BE2C (cell line): ENCODE data around the gene CCIN.

Experiments
- DNase-seq: peaks from one replicate; pipeline ENCODE4 v3.0.0-alpha.2; 2020
- H3K27me3 ChIP-seq: fragments of 250-450 bp; sonication (Bioruptor Pico); 2 replicates; pipeline ENCODE4 v1.5.1; 2020; ENCODE audit warnings: mild to moderate bottlenecking
- H3K36me3 ChIP-seq: fragments of 250-450 bp; sonication (Bioruptor Pico); 2 replicates; pipeline ENCODE4 v1.5.1; 2020; ENCODE audit warnings: mild to moderate bottlenecking
- H3K4me1 ChIP-seq: fragments of 250-450 bp; sonication (Bioruptor Pico); 2 replicates; pipeline ENCODE4 v1.5.1; 2020
- H3K4me3 ChIP-seq: 2 replicates; pipeline ENCODE4 v1.5.1; 2011; ENCODE audit warnings: low read depth, low read length
- H3K9me3 ChIP-seq: fragments of 250-450 bp; sonication (Bioruptor Pico); 2 replicates; pipeline ENCODE4 v1.5.1; 2020
- TF ChIP-seq, protein P1 (sequence below): IDR thresholded peaks from 2 replicates; pipeline ENCODE4 v1.5.1; 2012; ENCODE audit warnings: mild to moderate bottlenecking, low read depth, low read length

The CCIN gene

DNA sequence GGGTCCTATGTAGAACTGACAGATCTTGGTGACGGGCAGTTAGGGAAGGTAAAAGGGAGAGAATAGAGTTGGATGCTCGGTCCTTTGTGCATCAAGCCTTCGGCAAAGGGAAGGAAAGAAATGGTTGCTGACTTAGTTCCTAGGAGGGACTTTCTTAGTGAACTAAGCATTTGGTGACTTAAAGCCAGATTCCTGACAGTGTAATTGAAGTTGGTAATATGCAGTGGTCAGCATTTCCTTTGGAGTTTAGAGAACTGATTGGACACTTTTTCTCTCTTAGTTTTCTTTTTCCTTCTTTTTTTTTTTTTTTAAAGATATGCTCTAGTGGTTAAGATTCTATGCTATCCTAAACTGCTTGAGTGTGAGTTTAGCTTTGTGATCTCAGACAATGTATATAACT lies 23.8 kb downstream of the CCIN start:
- no peaks in the 10 kb centered on the region for H3K9me3 ChIP-seq
- peaks cover 10% of the 10 kb centered on the region for H3K36me3 ChIP-seq
- DNase-seq: no peak
- TF ChIP-seq, protein P1, sequence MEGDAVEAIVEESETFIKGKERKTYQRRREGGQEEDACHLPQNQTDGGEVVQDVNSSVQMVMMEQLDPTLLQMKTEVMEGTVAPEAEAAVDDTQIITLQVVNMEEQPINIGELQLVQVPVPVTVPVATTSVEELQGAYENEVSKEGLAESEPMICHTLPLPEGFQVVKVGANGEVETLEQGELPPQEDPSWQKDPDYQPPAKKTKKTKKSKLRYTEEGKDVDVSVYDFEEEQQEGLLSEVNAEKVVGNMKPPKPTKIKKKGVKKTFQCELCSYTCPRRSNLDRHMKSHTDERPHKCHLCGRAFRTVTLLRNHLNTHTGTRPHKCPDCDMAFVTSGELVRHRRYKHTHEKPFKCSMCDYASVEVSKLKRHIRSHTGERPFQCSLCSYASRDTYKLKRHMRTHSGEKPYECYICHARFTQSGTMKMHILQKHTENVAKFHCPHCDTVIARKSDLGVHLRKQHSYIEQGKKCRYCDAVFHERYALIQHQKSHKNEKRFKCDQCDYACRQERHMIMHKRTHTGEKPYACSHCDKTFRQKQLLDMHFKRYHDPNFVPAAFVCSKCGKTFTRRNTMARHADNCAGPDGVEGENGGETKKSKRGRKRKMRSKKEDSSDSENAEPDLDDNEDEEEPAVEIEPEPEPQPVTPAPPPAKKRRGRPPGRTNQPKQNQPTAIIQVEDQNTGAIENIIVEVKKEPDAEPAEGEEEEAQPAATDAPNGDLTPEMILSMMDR: no peak
- peaks cover 6% of the 10 kb centered on the region for H3K4me1 ChIP-seq
- peak overlapping the region; percentile 17; the same call in 1 of the 2 replicates for H3K4me3 ChIP-seq
- H3K27me3 ChIP-seq: no peaks in the 10 kb centered on the region

- TF ChIP-seq, protein P1: no peak
- no peaks in the 10 kb centered on the region for H3K27me3 ChIP-seq
- no peak for DNase-seq
- peaks cover 17% of the 10 kb centered on the region for H3K36me3 ChIP-seq
- no peaks in the 10 kb centered on the region for H3K9me3 ChIP-seq
- H3K4me1 ChIP-seq: peaks cover 6% of the 10 kb centered on the region
- no peak overlapping the region for H3K4me3 ChIP-seq
Observed at GRCh38 chr9:36194326-36195000, 25.3 kb downstream of the CCIN start.

DNA sequence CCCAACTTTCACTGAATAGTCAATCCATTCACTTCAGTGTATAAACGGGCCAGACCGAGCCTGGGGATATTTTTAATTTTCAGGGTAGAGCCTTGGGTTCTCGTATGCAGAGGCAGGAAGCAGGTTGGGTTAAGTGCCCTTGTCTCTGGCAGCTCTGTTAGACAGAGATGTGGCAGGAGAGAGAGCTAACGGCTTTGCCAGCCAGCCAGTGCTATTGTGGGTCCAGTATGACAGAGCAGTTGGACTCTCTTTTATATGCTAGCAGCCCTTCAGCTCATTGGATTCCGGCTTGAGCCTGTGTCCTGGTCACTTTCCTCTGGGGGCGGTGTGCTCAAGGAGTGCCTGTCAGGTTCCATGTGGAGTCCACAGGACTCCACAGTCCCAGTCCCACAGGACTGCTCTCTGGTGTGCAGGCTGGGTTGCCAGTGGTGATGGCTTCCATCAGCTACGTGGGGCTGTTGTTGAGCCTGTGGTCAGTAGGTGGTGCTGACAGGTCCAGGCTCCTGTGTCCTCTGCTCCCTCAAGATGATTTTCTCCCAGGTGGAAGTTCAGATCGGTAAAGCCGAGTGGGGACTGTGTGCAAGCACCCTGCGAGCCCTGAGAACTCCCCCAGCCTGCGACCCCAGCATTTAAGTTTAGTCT lies 35.8 kb downstream of the CCIN start:
- no peaks in the 10 kb centered on the region for H3K9me3 ChIP-seq
- DNase-seq: peak; percentile 37
- peaks cover 93% of the 10 kb centered on the region for H3K36me3 ChIP-seq
- no peak overlapping the region for H3K4me3 ChIP-seq
- TF ChIP-seq, protein P1: peak; percentile 45
- no peaks in the 10 kb centered on the region for H3K27me3 ChIP-seq
- H3K4me1 ChIP-seq: peaks cover 10% of the 10 kb centered on the region

GRCh38 chr9:36207016-36207415 lies 37.8 kb downstream of the CCIN start:
- Histone ChIP-seq H3K36me3 (peaks cover 92% of the 10 kb centered on the region), H3K4me1 (peaks cover 10% of the 10 kb centered on the region), H3K27me3 (no peaks in the 10 kb centered on the region), H3K4me3 (no peak overlapping the region), H3K9me3 (no peaks in the 10 kb centered on the region)
- TF ChIP-seq, protein P1: no peak
- DNase-seq: no peak

DNA sequence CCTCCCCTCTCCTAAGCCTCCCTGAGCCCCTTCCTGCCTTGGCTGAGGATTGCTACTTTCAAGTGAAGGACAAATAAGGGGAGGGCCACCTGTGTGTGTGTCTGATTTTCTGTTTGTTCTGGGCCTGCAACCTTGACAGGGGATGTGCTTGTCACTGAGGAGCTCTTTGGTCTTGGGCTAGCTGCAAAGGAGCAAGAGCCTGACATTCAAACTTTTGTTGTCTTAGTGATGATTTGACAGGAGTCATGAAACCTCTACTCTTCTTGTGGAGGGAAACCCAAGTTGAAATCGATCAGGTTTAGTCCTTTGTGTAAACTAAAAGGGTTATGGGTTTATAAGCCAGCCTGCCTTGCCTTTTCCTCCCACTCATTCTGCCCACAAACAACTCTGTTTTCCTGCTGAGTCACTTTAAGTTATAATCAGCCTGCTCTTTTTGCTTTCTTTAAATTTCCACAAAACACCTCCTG lies 38.4 kb downstream of the CCIN start:
- H3K36me3 ChIP-seq: peaks cover 92% of the 10 kb centered on the region
- DNase-seq: no peak

More for the DNA sequence above, 38.4 kb downstream of the CCIN start:
- peaks cover 10% of the 10 kb centered on the region for H3K4me1 ChIP-seq
- H3K27me3 ChIP-seq: no peaks in the 10 kb centered on the region
- no peak overlapping the region for H3K4me3 ChIP-seq
- no peaks in the 10 kb centered on the region for H3K9me3 ChIP-seq
- TF ChIP-seq, protein P1: no peak
